IMR-90 (cell line): ENCODE measurements around the gene HSPA12A. TPM values are rescaled to one million over a fixed set of nuclear protein-coding genes. Genes with fewer than 3 reads are reported as not detected.

Experiments used
- ATAC-seq: fragments of 200-7000 bp; cut with Tn5 transposase; 2 replicates; pipeline ENCODE4 v1.9.1; 2020; ENCODE audit warnings: low read depth, mild to moderate bottlenecking, moderate library complexity
- BruUV-seq: library from RNA; stranded (reverse); fragments of 400-500 nt; replicated peaks from 2 replicates; lab custom pipeline; 2021; lab: Mats Ljungman, UMichigan
- CTCF ChIA-PET: fragments of 300-600 bp; formaldehyde crosslinking; extraction: SDS; loops from one replicate; lab custom pipeline; 2021; ENCODE audit warnings: antibody characterized with exemption; lab: Yijun Ruan, JAX
- POLR2A ChIA-PET: fragments of 300-600 bp; sonication (Branson Sonifier 250); formaldehyde crosslinking; loops from one replicate; lab custom pipeline; 2022; ENCODE audit warnings: antibody characterized with exemption; ENCODE audit not compliant: unreplicated experiment; lab: Charles Lee
- DNase-seq: peaks from one replicate; pipeline ENCODE4 v3.0.0; 2013
- H2AFZ ChIP-seq: replicated peaks from 2 replicates; pipeline ENCODE3; 2013; ENCODE audit warnings: low read length, mild to moderate bottlenecking; ENCODE audit not compliant: poor library complexity
- H2AK5ac ChIP-seq: 2 replicates; pipeline ENCODE4 v1.6.1; 2013; ENCODE audit warnings: low read depth, low read length, inconsistent platforms
- H2AK9ac ChIP-seq: replicated peaks from 2 replicates; pipeline ENCODE3; 2013; ENCODE audit warnings: mild to moderate bottlenecking, low read depth, low read length, moderate library complexity; ENCODE audit not compliant: poor library complexity
- H2BK120ac ChIP-seq: 2 replicates; pipeline ENCODE4 v1.6.1; 2013; ENCODE audit warnings: low read depth, low read length, inconsistent platforms
- H2BK15ac ChIP-seq: 3 replicates; pipeline ENCODE4 v1.6.1; 2013; ENCODE audit warnings: low read depth, low read length, inconsistent platforms
- H2BK20ac ChIP-seq: 2 replicates; pipeline ENCODE4 v1.6.1; 2013; ENCODE audit warnings: low read depth, mild to moderate bottlenecking, inconsistent platforms, low read length, moderate library complexity
- H2BK5ac ChIP-seq: 2 replicates; pipeline ENCODE4 v1.6.1; 2013; ENCODE audit warnings: mild to moderate bottlenecking, low read depth, low read length, inconsistent platforms; ENCODE audit not compliant: poor library complexity, severe bottlenecking
- H3K14ac ChIP-seq: replicated peaks from 2 replicates; pipeline ENCODE4 v1.6.1; 2013; ENCODE audit warnings: low read depth, low read length, inconsistent platforms
- H3K18ac ChIP-seq: 2 replicates; pipeline ENCODE4 v1.6.1; 2013; ENCODE audit warnings: low read depth, low read length, control low read depth
- H3K23ac ChIP-seq: 2 replicates; pipeline ENCODE4 v1.6.1; 2013; ENCODE audit warnings: low read depth, low read length, inconsistent platforms
- H3K27ac ChIP-seq: 2 replicates; pipeline ENCODE4 v1.5.1; 2013; ENCODE audit warnings: mild to moderate bottlenecking, control low read depth, low read length; ENCODE audit not compliant: insufficient read depth
- H3K27me3 ChIP-seq: 2 replicates; pipeline ENCODE4 v1.6.1; 2013; ENCODE audit warnings: low read length; ENCODE audit not compliant: control insufficient read depth, insufficient read depth
- H3K36me3 ChIP-seq: 2 replicates; pipeline ENCODE4 v1.6.1; 2013; ENCODE audit warnings: low read length, mixed read lengths; ENCODE audit not compliant: control insufficient read depth, insufficient read depth
- H3K4ac ChIP-seq: 2 replicates; pipeline ENCODE4 v1.6.1; 2013; ENCODE audit warnings: low read depth, low read length, inconsistent platforms
- H3K4me1 ChIP-seq: 2 replicates; pipeline ENCODE4 v1.6.1; 2013; ENCODE audit warnings: low read length, mixed read lengths; ENCODE audit not compliant: control insufficient read depth, insufficient read depth
- H3K4me2 ChIP-seq: 2 replicates; pipeline ENCODE4 v1.6.1; 2013; ENCODE audit warnings: low read depth, mild to moderate bottlenecking, control low read depth, low read length, moderate library complexity
- H3K4me3 ChIP-seq: 2 replicates; pipeline ENCODE4 v1.5.1; 2013; ENCODE audit warnings: low read depth, mild to moderate bottlenecking, control low read depth, low read length, moderate library complexity; ENCODE audit not compliant: insufficient read depth
- H3K56ac ChIP-seq: 2 replicates; pipeline ENCODE4 v1.6.1; 2013; ENCODE audit warnings: low read length, inconsistent platforms; ENCODE audit not compliant: insufficient read depth; ENCODE audit errors: extremely low read depth
- H3K79me1 ChIP-seq, 2 experiments: 2 replicates each; pipeline ENCODE4 v1.6.1; 2013; ENCODE audit warnings: low read length in 2 of 2, inconsistent platforms in 1 of 2, low read depth in 1 of 2
- H3K9ac ChIP-seq: 2 replicates; pipeline ENCODE4 v1.6.1; 2013; ENCODE audit warnings: low read depth, low read length, control low read depth
- H3K9me1 ChIP-seq: 2 replicates; pipeline ENCODE4 v1.6.1; 2013; ENCODE audit warnings: low read length, inconsistent platforms; ENCODE audit not compliant: insufficient read depth
- H3K9me3 ChIP-seq: 2 replicates; pipeline ENCODE4 v1.6.1; 2013; ENCODE audit warnings: low read length; ENCODE audit not compliant: control insufficient read depth, insufficient read depth
- H4K20me1 ChIP-seq: 2 replicates; pipeline ENCODE4 v1.6.1; 2013; ENCODE audit warnings: low read length, inconsistent platforms; ENCODE audit not compliant: insufficient read depth
- H4K5ac ChIP-seq: 2 replicates; pipeline ENCODE4 v1.6.1; 2013; ENCODE audit warnings: mild to moderate bottlenecking, low read depth, low read length, control low read depth
- H4K8ac ChIP-seq, 2 experiments: 2 replicates each; pipeline ENCODE4 v1.6.1; 2013; ENCODE audit warnings: low read depth in 2 of 2, low read length in 2 of 2, control low read depth in 1 of 2, inconsistent platforms in 1 of 2
- H4K91ac ChIP-seq: 2 replicates; pipeline ENCODE4 v1.6.1; 2013; ENCODE audit warnings: low read depth, low read length, inconsistent platforms; ENCODE audit not compliant: insufficient read depth
- BHLHE40 ChIP-seq: fragments of 150-350 bp; IDR thresholded peaks from 2 replicates; pipeline ENCODE4 v1.6.1; 2016; ENCODE audit warnings: mild to moderate bottlenecking, low read depth, low read length
- CHD1 ChIP-seq: IDR thresholded peaks from 2 replicates; pipeline ENCODE4 v1.6.1; 2012; ENCODE audit warnings: low read depth, low read length, improper control_type of control experiment
- FOS ChIP-seq: fragments of 150-350 bp; IDR thresholded peaks from 2 replicates; pipeline ENCODE4 v1.6.1; 2016; ENCODE audit warnings: low read depth, low read length
- POLR2A ChIP-seq: IDR thresholded peaks from 2 replicates; pipeline ENCODE4 v1.6.1; 2012; ENCODE audit warnings: mild to moderate bottlenecking, low read depth, low read length
- RAD21 ChIP-seq: IDR thresholded peaks from 2 replicates; pipeline ENCODE4 v1.6.1; 2012; ENCODE audit warnings: low read length, improper control_type of control experiment
- RCOR1 ChIP-seq: IDR thresholded peaks from 2 replicates; pipeline ENCODE4 v1.6.1; 2012; ENCODE audit warnings: mild to moderate bottlenecking, low read length, improper control_type of control experiment; ENCODE audit not compliant: insufficient replicate concordance
- SMC3 ChIP-seq: fragments of 150-350 bp; IDR thresholded peaks from 2 replicates; pipeline ENCODE4 v1.6.1; 2016; ENCODE audit warnings: low read depth, mild to moderate bottlenecking, antibody characterized with exemption, low read length, moderate library complexity
- USF2 ChIP-seq: fragments of 150-350 bp; IDR thresholded peaks from 2 replicates; pipeline ENCODE4 v1.6.1; 2017; ENCODE audit warnings: mild to moderate bottlenecking, antibody characterized with exemption, low read length, low read depth
- WGBS, 2 experiments: methylation state at CpG; one replicate each; pipeline versions ENCODE4 v1.1.5 to v1.1.7; 2013; ENCODE audit warnings: missing lambda C conversion rate in 2 of 2; ENCODE audit not compliant: insufficient read length in 1 of 2; ENCODE audit errors: extremely low coverage in 2 of 2; 5-methylcytosine and 5-hydroxymethylcytosine counted together
- dilution Hi-C: fragments of 300-500 bp; cut with HindIII; formaldehyde crosslinking; loops from one replicate; pipeline ENCODE4 v1.14.3; 2018; ENCODE audit warnings: low sequenced_read_pairs; ENCODE audit not compliant: unreplicated experiment
- in situ Hi-C: fragments of 300-500 bp; cut with MboI; formaldehyde crosslinking; loops from 3 replicates; pipeline ENCODE4 v1.14.3; 2019; ENCODE audit warnings: low sequenced_read_pairs, inconsistent platforms, mixed read lengths
- intact Hi-C: fragments of 100-400 bp; cut with micrococcal nuclease; formaldehyde crosslinking; loops from 2 replicates; pipeline ENCODE4 v1.10.0; 2022
- polyA plus RNA-seq, 3 experiments: library from polyadenylated mRNA; depleted of rRNA; stranded (reverse); fragments of >200 nt; gene quantifications; 2 replicates each; pipeline ENCODE4 v1.2.3, GENCODE V29; 2012; ENCODE audit warnings: low replicate concordance in 1 of 3
- total RNA-seq: library from RNA; depleted of rRNA; stranded (reverse); fragments of >200 nt; gene quantifications from 2 replicates; pipeline ENCODE4 v1.2.3, GENCODE V29; 2012

The HSPA12A gene
- total and polyA plus RNA-seq, 2 of the 4 experiments (the other 2 are of a cell fraction) = 16.1 to 16.7 TPM

GRCh38 chr10:116621934-116622655 lies 120.3 kb downstream of the HSPA12A start:
- Histone ChIP-seq H4K20me1 (no peaks in the 10 kb centered on the region), H2BK5ac (no peak overlapping the region), H3K4me3 (no peak overlapping the region), H3K9me1 (no peaks in the 10 kb centered on the region), H2AFZ (no peak overlapping the region), H4K91ac (no peak overlapping the region), H2BK120ac (no peak overlapping the region), H3K56ac (no peak overlapping the region), H3K4ac (no peak overlapping the region), H2AK5ac (no peak overlapping the region), H4K5ac (no peak overlapping the region), H3K27ac (no peak overlapping the region), H3K14ac (no peak overlapping the region), H2BK20ac (no peak overlapping the region), H3K27me3 (peaks cover 4% of the 10 kb centered on the region), H3K9me3 (no peaks in the 10 kb centered on the region), H3K18ac (no peak overlapping the region), H3K4me2 (no peak overlapping the region), H3K23ac (no peak overlapping the region), H3K9ac (no peak overlapping the region), H3K79me1 (no peaks in the 10 kb centered on the region), H4K8ac (no peak overlapping the region), H3K36me3 (no peaks in the 10 kb centered on the region), H2BK15ac (no peak overlapping the region), H3K4me1 (no peaks in the 10 kb centered on the region), H2AK9ac (no peak overlapping the region)
- 20% methylated on average over 4 of the region's 11 CpGs; no CpG with 5 or more reads in 1 of the 2 experiments for WGBS, 2 experiments
- CTCF ChIA-PET = no interaction called here
- ATAC-seq = no peak
- in situ Hi-C loops = no loop called here
- TF ChIP-seq POLR2A = no peak
- TF ChIP-seq FOS = no peak
- TF ChIP-seq RCOR1 = no peak
- TF ChIP-seq SMC3 = no peak
- no peak for TF ChIP-seq RAD21
- TF ChIP-seq USF2 = no peak
- no peak for TF ChIP-seq CHD1
- no peak for TF ChIP-seq BHLHE40
- BruUV-seq = no TSS peak
- POLR2A ChIA-PET = no interaction called here
- dilution Hi-C loops = no loop called here
- intact Hi-C loops = no loop called here
- DNase-seq = no peak
